Mucosa of descending colon (tissue), 3 donors: ENCODE measurements around the gene RFX7. TPM values are rescaled to one million over a fixed set of nuclear protein-coding genes. Genes with fewer than 3 reads are reported as not detected.

Experiments used
- ATAC-seq: fragments of 200-7000 bp; cut with Tn5 transposase; one replicate; pipeline ENCODE4 v1.9.1; 2020; ENCODE audit warnings: mild to moderate bottlenecking, moderate library complexity
- DNase-seq, 3 donors: peaks; one replicate each; pipeline ENCODE4 v3.0.0-alpha.2; 2020
- H3K36me3 ChIP-seq: fragments of 200-600 bp; one replicate; pipeline ENCODE4 v1.8.0; 2021; ENCODE audit warnings: low read depth, mild to moderate bottlenecking
- H3K4me1 ChIP-seq: fragments of 200-600 bp; one replicate; pipeline ENCODE4 v1.8.0; 2021; ENCODE audit warnings: low read depth, mild to moderate bottlenecking
- H3K4me3 ChIP-seq: fragments of 200-600 bp; one replicate; pipeline ENCODE4 v1.8.0; 2021; ENCODE audit warnings: mild to moderate bottlenecking
- H3K9me3 ChIP-seq: fragments of 200-600 bp; one replicate; pipeline ENCODE4 v1.8.0; 2021; ENCODE audit warnings: mild to moderate bottlenecking
- CTCF ChIP-seq: fragments of 200-600 bp; IDR thresholded peaks from one replicate; pipeline ENCODE4 v1.8.0; 2022; ENCODE audit warnings: antibody characterized with exemption, mild to moderate bottlenecking
- intact Hi-C, 2 donors: fragments of 100-400 bp; cut with DNase I in 1 of 2; cut with micrococcal nuclease in 1 of 2; formaldehyde crosslinking; loops; one replicate each; pipeline versions ENCODE4 v1.11.0 to v1.11.1; 2022; cut with DNase I, micrococcal nuclease
- total RNA-seq, 3 donors: library from RNA; stranded (reverse); fragmentation: NEBNext Ultra II Directional in 2 of 3; extraction: Animal tissue kit (Norgen Biotek cat#: 25700) in 2 of 3; gene quantifications; one replicate each; pipeline versions ENCODE4 v1.2.1 to v1.2.4, GENCODE V29; 2021 to 2023
- donor health status: DM: no; HTN: no; CAD: no; lungs with moderate emphysema.
- donor health status: DM: no; HTN: no; CAD: no.
- donor health status: DM: no; HTN: yes; CAD: no.

Gene RFX7
- total RNA-seq, 3 donors from 2014 or later = 12.0 to 12.9 (median 12.1) TPM

GRCh38 chr15:56064152-56064551 lies 179.5 kb downstream of the RFX7 start:
- no peaks in the 10 kb centered on the region for H3K4me1 ChIP-seq
- no peak for TF ChIP-seq CTCF
- no peaks in the 10 kb centered on the region for H3K9me3 ChIP-seq
- DNase-seq = no peak
- no peaks in the 10 kb centered on the region for H3K36me3 ChIP-seq
- no peak overlapping the region for H3K4me3 ChIP-seq
- ATAC-seq = no peak
- intact Hi-C loops = no loop called here

- DNase-seq (no peak), ATAC-seq (no peak)
- intact Hi-C loops = no loop called here
- no peak for TF ChIP-seq CTCF
- H3K36me3 ChIP-seq = no peaks in the 10 kb centered on the region
- H3K4me3 ChIP-seq = no peak overlapping the region
- no peaks in the 10 kb centered on the region for H3K4me1 ChIP-seq
- H3K9me3 ChIP-seq = no peaks in the 10 kb centered on the region
Observed at GRCh38 chr15:56059716-56060115, 184.0 kb downstream of the RFX7 start.

GRCh38 chr15:56058986-56059385 lies 184.7 kb downstream of the RFX7 start:
- intact Hi-C loops = no loop called here
- H3K4me1 ChIP-seq = no peaks in the 10 kb centered on the region
- DNase-seq (no peak), ATAC-seq (no peak)
- H3K4me3 ChIP-seq = no peak overlapping the region
- H3K9me3 ChIP-seq = no peaks in the 10 kb centered on the region
- no peak for TF ChIP-seq CTCF
- no peaks in the 10 kb centered on the region for H3K36me3 ChIP-seq

- Histone ChIP-seq H3K36me3 (no peaks in the 10 kb centered on the region), H3K4me3 (no peak overlapping the region), H3K4me1 (no peaks in the 10 kb centered on the region), H3K9me3 (no peaks in the 10 kb centered on the region)
- no peak for TF ChIP-seq CTCF
- intact Hi-C loops = no loop called here
- no peak for ATAC-seq
- DNase-seq = no peak
Observed at GRCh38 chr15:56056626-56057025, 187.1 kb downstream of the RFX7 start.

- TF ChIP-seq CTCF = peak; percentile 7
- DNase-seq = no peak
- Histone ChIP-seq H3K9me3 (no peaks in the 10 kb centered on the region), H3K4me3 (no peak overlapping the region), H3K4me1 (no peaks in the 10 kb centered on the region), H3K36me3 (no peaks in the 10 kb centered on the region)
- intact Hi-C loops = no loop called here
- ATAC-seq = no peak
Observed at GRCh38 chr15:56053046-56053400, 190.7 kb downstream of the RFX7 start.

GRCh38 chr15:56052395-56053045 lies 191.2 kb downstream of the RFX7 start:
- DNase-seq = no peak
- no peaks in the 10 kb centered on the region for H3K9me3 ChIP-seq
- intact Hi-C loops = no loop called here
- H3K4me3 ChIP-seq = no peak overlapping the region
- H3K36me3 ChIP-seq = no peaks in the 10 kb centered on the region
- no peaks in the 10 kb centered on the region for H3K4me1 ChIP-seq
- ATAC-seq = peak; percentile 38
- TF ChIP-seq CTCF = peak; percentile 42
